BLaER1 (cell line): Measurements from ENCODE around the gene RAP1GAP.
A peak's percentile ranks its signal among the peaks of the same experiment; 100 is the strongest.
"Not testable (repeated sequence)": the region's sequence is repeated elsewhere in the genome, so short reads cannot be mapped to it uniquely, and the experiment has no call there.

ENCODE experiments used
- H3K27ac ChIP-seq: shearing (Covaris generic); formaldehyde crosslinking; 2 replicates; pipeline ENCODE4 v1.8.1; 2022
- H3K27me3 ChIP-seq: shearing (Covaris generic); formaldehyde crosslinking; 2 replicates; pipeline ENCODE4 v1.8.1; 2022
- H3K36me3 ChIP-seq: shearing (Covaris generic); formaldehyde crosslinking; 2 replicates; pipeline ENCODE4 v1.8.1; 2022
- H3K4me1 ChIP-seq: shearing (Covaris generic); formaldehyde crosslinking; 2 replicates; pipeline ENCODE4 v1.8.1; 2022
- H3K4me2 ChIP-seq: shearing (Covaris generic); formaldehyde crosslinking; 2 replicates; pipeline ENCODE4 v1.8.1; 2022
- H3K4me3 ChIP-seq: shearing (Covaris generic); formaldehyde crosslinking; 2 replicates; pipeline ENCODE4 v1.8.1; 2022
- H3K9ac ChIP-seq: shearing (Covaris generic); formaldehyde crosslinking; 2 replicates; pipeline ENCODE4 v1.8.1; 2022
- H3K9me3 ChIP-seq: shearing (Covaris generic); formaldehyde crosslinking; 2 replicates; pipeline ENCODE4 v1.8.1; 2022
- H4K20me1 ChIP-seq: shearing (Covaris generic); formaldehyde crosslinking; 2 replicates; pipeline ENCODE4 v1.8.1; 2022
- Cebpa-rat ChIP-seq: shearing (Covaris generic); IDR thresholded peaks from 2 replicates; pipeline ENCODE4 v1.8.1; 2022

RAP1GAP gene

DNA sequence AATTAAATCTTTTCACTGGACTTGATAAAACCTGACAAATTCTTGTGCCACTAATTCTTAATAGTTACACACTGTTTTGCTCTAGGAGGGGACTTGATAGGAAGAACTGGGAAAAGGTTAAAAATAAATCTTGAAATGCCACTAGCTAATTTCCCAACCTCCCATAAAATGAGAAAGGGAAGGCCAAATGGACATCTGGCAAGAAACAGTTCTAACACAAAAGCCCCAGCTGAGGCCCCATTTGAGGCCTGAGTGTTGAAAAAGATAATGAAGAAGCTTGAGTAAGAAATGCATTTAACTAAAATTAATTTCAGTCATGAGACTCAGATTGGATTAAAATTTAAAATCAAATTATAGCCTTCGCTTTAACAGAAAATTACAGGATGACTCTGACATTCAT is 11.2 kb upstream of the RAP1GAP start:
- peaks cover 6% of the 10 kb centered on the region; the same call in 1 of the 2 replicates for H4K20me1 ChIP-seq
- no peak overlapping the region for H3K9ac ChIP-seq
- H3K36me3 ChIP-seq: peaks cover 74% of the 10 kb centered on the region
- H3K4me2 ChIP-seq: no peak overlapping the region
- H3K4me3 ChIP-seq: no peak overlapping the region
- no peak overlapping the region for H3K27ac ChIP-seq
- H3K27me3 ChIP-seq: no peaks in the 10 kb centered on the region
- peaks cover 8% of the 10 kb centered on the region for H3K9me3 ChIP-seq
- peaks cover 20% of the 10 kb centered on the region for H3K4me1 ChIP-seq
- no peak for TF ChIP-seq Cebpa-rat

DNA sequence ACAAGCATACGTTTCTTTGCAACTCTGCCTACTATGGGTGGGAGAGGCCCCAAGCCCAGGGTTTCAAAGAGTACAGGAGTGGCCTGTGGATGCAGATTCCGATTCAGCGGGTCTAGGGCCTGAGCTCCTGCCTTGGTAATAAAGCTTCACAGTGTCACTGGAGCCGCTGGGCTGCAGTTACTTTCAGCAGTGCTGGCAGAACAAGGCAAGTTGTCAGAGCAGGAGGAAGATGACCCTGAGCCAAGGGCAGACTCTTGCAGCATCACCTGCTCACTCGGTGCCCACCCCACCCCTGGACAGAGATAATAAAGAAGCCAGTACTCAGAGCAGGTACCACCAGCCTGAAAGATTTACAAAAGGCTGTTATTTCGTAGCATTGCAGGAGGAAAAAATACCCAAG is 8.0 kb upstream of the RAP1GAP start:
- Histone ChIP-seq H3K4me3 (no peak overlapping the region), H4K20me1 (peaks cover 6% of the 10 kb centered on the region; the same call in 1 of the 2 replicates), H3K9me3 (no peaks in the 10 kb centered on the region), H3K36me3 (peaks cover 41% of the 10 kb centered on the region), H3K27ac (no peak overlapping the region), H3K27me3 (no peaks in the 10 kb centered on the region), H3K4me2 (no peak overlapping the region), H3K9ac (no peak overlapping the region), H3K4me1 (peaks cover 46% of the 10 kb centered on the region)
- TF ChIP-seq Cebpa-rat: no peak

DNA sequence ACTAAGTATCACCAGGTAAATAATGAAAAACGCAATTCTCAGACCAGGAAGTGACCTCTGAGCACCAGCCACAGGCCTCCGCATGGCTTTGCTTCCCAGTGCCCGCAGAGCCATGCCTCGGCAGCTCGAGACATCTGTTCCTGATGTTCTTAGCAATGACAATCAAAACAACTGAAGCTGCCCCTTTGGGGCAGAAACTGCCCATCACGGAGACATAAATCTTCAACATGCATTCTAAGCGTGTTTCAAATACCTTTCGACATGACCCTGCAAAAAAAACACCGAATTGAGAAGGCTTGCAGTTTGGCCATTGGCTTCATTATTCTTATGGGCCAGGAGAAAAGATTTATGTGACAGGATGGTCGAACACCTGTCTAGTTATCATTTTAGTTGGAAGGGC is 5.8 kb upstream of the RAP1GAP start:
- no peak overlapping the region for H3K4me2 ChIP-seq
- H3K27ac ChIP-seq: no peak overlapping the region
- peaks cover 23% of the 10 kb centered on the region for H3K36me3 ChIP-seq

DNA sequence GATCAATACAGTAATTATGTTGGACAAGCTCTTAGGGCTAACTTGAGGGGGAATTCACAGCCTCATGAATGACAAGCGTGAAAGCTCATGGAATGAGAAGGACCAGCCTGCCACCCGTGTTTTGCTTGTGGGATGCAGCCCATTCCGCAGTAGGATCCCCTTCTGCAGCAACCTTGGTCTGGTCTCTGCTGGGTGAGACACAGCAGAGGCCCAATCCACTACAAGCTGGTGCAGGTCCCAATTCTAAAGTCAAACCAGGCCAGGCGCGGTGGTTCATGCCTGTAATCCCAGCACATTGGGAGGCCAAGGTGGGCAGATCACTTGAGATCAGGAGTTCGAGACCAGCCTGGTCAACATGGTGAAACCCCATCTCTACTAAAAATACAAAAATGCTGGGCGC is 4.7 kb upstream of the RAP1GAP start:
- H3K9ac ChIP-seq, H3K27ac ChIP-seq, H3K4me3 ChIP-seq, H3K9me3 ChIP-seq, H4K20me1 ChIP-seq: not testable (repeated sequence)
- H3K4me1 ChIP-seq: peaks cover 59% of the 10 kb centered on the region
- peak overlapping the region; percentile 50 for H3K4me2 ChIP-seq
- peaks cover 12% of the 10 kb centered on the region for H3K36me3 ChIP-seq
- H3K27me3 ChIP-seq: peaks cover 11% of the 10 kb centered on the region; the same call in 1 of the 2 replicates

More for the DNA sequence above, 5.8 kb upstream of the RAP1GAP start:
- Histone ChIP-seq H3K27me3 (peaks cover 1% of the 10 kb centered on the region; the same call in 1 of the 2 replicates), H3K9me3 (no peaks in the 10 kb centered on the region), H3K4me3 (no peak overlapping the region), H3K4me1 (peaks cover 52% of the 10 kb centered on the region), H3K9ac (no peak overlapping the region), H4K20me1 (peaks cover 6% of the 10 kb centered on the region; the same call in 1 of the 2 replicates)
- no peak for TF ChIP-seq Cebpa-rat

DNA sequence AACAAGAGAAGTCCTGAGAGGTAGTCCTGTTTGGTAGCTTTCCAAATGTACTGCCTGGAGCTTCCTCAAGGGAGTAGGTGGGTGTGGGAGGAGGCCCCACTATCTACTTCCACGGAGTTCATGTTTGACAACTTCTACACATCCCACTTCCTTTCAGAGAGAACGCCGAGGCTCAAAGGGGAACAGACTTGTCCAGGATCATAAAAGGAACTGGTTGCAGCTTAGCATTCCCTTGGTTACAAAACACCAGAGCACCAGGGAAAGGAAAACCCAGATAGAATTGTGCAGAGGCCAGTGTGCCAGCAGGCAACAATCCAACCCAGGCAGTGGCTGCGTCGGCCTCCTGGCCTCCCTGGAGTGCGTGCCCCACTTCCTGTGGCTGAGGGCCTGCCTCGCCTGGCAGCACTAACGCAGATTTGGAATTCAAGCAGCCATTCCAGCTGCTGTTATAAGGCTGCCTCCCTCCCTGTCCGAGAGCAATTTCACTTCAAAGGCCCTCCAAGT is 4.2 kb upstream of the RAP1GAP start:
- no peak for TF ChIP-seq Cebpa-rat
- H3K9ac ChIP-seq: no peak overlapping the region
- peak overlapping the region; percentile 50 for H3K4me2 ChIP-seq
- peaks cover 6% of the 10 kb centered on the region for H3K36me3 ChIP-seq
- H3K27me3 ChIP-seq: peaks cover 16% of the 10 kb centered on the region; the same call in 1 of the 2 replicates
- H3K4me3 ChIP-seq: no peak overlapping the region
- H4K20me1 ChIP-seq: peaks cover 6% of the 10 kb centered on the region; the same call in 1 of the 2 replicates
- no peaks in the 10 kb centered on the region for H3K9me3 ChIP-seq
- H3K27ac ChIP-seq: no peak overlapping the region
- H3K4me1 ChIP-seq: peaks cover 64% of the 10 kb centered on the region

DNA sequence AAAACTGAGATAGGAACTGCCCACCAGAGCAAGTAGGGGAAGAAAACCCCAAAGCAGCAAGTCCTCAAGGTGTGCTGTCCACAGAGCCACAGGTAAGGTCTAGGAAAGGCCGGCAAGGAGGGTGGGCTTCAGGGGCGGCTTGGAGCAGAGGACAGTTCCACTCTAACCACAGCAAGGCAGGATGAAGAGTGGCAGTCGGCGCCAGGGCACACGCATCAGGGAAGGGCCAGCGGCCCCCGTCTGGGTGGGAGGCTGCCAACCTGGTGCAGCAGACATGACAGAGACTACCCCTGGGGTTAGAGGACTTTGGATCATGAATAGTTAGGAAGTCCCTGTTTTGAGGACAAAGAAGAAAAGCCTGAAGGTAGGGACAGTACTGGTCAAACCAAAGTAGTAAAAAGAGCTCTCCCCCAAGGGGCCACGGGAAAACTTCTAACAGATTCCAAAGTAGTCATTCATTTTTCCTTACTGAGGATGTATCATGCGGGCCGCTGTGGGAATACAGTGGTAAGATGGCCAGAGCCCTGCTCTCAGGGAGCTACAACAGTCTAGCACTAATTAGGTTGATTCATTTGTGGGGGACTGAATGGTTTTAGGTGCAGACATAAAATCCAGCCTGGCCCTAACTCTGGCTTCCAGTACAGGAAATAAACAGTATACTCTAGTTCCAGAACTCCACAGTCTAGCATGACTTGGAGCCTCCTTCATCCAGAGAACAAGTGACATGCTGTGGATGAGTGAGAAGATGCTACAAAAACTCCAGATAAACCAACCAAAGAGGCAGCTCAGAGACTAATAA is 3.5 kb upstream of the RAP1GAP start:
- no peak for TF ChIP-seq Cebpa-rat
- Histone ChIP-seq H3K27ac (no peak overlapping the region), H3K9me3 (no peaks in the 10 kb centered on the region), H3K4me2 (peak overlapping the region; percentile 50), H3K36me3 (peaks cover 2% of the 10 kb centered on the region), H4K20me1 (peaks cover 6% of the 10 kb centered on the region; the same call in 1 of the 2 replicates), H3K4me3 (no peak overlapping the region), H3K9ac (no peak overlapping the region), H3K27me3 (peaks cover 19% of the 10 kb centered on the region; the same call in 1 of the 2 replicates), H3K4me1 (peaks cover 71% of the 10 kb centered on the region)

DNA sequence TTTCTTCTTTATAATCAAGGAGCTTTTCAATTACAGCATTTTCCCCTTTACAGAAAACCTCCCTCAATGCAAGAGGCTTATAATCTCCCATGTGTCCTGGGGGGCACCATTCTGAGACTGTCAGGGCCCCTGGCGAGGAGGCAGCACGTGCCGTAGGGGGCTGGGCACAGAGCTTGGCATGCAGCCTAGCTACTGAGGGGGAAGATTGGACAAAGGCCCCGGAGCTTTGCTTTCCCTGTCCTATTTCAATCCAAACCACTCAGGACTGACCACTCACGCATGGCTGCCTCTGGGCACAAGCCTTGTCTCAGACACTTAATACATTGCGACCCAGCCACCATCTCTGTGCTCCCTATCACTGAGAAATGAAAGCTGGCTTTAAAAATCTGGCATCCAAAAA is 2.8 kb upstream of the RAP1GAP start:
- TF ChIP-seq Cebpa-rat: no peak
- Histone ChIP-seq H3K9ac (no peak overlapping the region), H3K4me3 (no peak overlapping the region), H3K27ac (no peak overlapping the region), H3K4me1 (peaks cover 74% of the 10 kb centered on the region), H3K9me3 (no peaks in the 10 kb centered on the region), H4K20me1 (peaks cover under 1% of the 10 kb centered on the region; the same call in 1 of the 2 replicates), H3K27me3 (peaks cover 19% of the 10 kb centered on the region; the same call in 1 of the 2 replicates), H3K36me3 (no peaks in the 10 kb centered on the region), H3K4me2 (no peak overlapping the region)

DNA sequence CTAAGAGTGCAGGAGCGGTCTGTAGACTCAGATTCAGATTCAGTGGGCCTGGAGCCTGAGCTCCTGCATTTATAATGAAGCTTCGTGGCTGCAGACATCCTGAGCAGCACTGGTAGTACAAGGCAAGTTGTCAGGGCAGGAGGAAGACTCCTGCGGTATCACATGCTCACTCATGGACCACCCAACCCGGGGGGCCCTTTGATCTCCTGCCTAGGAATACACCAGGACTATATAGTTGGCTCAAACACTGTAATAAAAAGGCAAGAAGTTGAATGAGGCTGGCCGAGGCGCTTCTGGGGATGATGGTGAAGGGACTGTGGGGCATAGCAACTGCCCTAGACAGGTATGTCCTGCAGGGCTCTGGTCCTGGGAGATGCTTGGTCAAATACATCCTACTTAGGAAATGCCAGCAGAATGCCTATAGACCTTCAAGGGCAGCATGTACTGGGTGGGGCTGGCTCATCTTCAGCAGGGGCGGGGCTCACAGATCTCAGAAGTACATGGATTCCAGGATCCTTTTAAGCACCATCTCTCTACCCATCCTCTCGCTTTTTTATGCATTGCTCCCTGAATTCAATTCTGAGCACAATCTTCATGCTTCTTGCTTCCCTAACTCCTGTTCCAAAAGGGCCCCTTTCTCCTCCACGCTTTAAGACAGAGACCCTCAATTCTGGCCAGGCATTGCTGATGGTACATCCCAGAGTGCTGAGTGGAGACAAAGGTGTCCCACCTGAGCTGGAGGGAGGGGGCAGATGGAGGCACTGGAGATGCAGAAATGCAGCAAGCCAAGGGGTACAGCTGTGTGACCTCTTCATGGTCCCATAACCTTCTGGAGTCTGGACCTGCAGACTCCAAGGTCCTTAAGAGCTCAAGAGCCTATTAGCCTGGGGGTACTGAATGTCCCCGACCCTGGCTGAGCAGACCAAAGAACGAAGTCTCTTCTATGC is 2.1 kb upstream of the RAP1GAP start:
- Histone ChIP-seq H3K9me3 (no peaks in the 10 kb centered on the region), H3K4me2 (no peak overlapping the region), H3K9ac (no peak overlapping the region), H3K27me3 (peaks cover 19% of the 10 kb centered on the region; the same call in 1 of the 2 replicates), H3K27ac (no peak overlapping the region), H3K4me3 (no peak overlapping the region), H3K4me1 (peaks cover 74% of the 10 kb centered on the region), H3K36me3 (no peaks in the 10 kb centered on the region), H4K20me1 (no peaks in the 10 kb centered on the region)
- no peak for TF ChIP-seq Cebpa-rat

DNA sequence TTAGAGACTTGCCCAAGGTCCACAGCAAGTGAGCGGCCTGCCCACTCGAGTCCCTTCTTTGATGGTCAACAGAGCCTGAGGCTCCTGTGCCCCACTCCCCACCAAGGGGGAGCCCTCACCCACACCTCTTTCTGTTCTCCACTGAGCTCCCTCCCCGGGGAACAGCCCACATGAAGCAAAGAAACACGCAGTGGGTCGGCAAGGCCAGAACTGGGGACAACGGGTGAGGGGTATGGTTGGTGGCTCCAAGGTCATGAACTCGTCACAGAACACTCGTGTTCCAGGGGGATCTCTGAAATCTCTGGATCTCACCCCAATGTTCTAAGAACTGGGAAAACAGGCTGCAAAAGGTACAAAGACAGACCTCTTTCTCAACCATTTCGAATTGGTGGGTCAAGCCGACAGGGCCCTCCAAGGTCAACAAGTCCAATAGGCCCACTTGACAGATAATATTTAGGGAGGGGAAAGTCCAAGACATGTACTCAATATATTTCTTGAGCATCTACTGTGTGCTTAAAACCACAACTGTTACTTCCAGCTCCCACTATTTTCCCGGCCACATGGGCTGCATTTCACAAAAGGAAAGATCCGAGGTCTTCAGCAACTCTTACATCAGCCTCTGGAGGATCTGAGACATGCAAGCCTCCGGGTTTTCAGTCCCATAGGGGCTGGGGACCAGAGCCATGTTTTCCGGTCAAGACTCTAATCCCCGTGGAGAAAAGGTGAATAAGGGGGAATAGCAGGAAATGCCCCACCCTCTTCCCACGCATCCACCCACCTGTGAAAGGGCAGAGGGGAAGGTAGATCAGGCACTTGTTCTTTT is 1.1 kb upstream of the RAP1GAP start:
- Histone ChIP-seq H3K4me3 (peak overlapping the region; percentile 71), H3K4me1 (peaks cover 74% of the 10 kb centered on the region), H4K20me1 (no peaks in the 10 kb centered on the region), H3K36me3 (no peaks in the 10 kb centered on the region), H3K27ac (peak overlapping the region; percentile 68), H3K4me2 (peak overlapping the region; percentile 99), H3K27me3 (peaks cover 19% of the 10 kb centered on the region; the same call in 1 of the 2 replicates), H3K9ac (peak overlapping the region; percentile 69), H3K9me3 (no peaks in the 10 kb centered on the region)
- no peak for TF ChIP-seq Cebpa-rat
